ENCODE data around the gene RGS13. TPM values are rescaled to one million over a fixed set of nuclear protein-coding genes. Genes with fewer than 3 reads are reported as not detected.

Gene RGS13
- total and polyA plus RNA-seq, 7 donors, result 0.36 to 7.8 (median 1.2) TPM; not detected in 2

GRCh38 chr1:192709544-192709943 is 73.6 kb downstream of the RGS13 start:
- Histone ChIP-seq H3K36me3 (no peaks in the 10 kb centered on the region), H3K9me3 (no peaks in the 10 kb centered on the region), H3K27ac (no peak overlapping the region), H3K27me3 (no peaks in the 10 kb centered on the region), H3K4me3 (no peak overlapping the region), H3K4me1 (peaks cover 0 to 6% (median 0%) of the 10 kb centered on the region in 4 donors)
- intact Hi-C loops (cut with DNase I), result no loop called here
- no peak for DNase-seq
- WGBS, 2 donors, result 88 to 89% methylated on average over 2 of the region's 2 CpGs
- TF ChIP-seq EP300 (IDR thresholded peaks at IDR 0.05) (no peak), POLR2A (IDR thresholded peaks at IDR 0.05) (no peak), CTCF (IDR thresholded peaks at IDR 0.05) (no peak), POLR2AphosphoS5 (IDR thresholded peaks at IDR 0.05) (no peak)

Other genes with a start within 250 kb of the RGS13 start
- 100 to 1,000 TPM in 2 of 4 donors, 10 to 100 TPM in 2; 52.9 to 153 (median 95.8) TPM for gene RGS1, start 60.4 kb upstream of the RGS13 start, total RNA-seq
- 10 to 100 TPM; 34.8 to 49.5 (median 35.8) TPM for gene RGS1, start 60.4 kb upstream of the RGS13 start, polyA plus RNA-seq
- 100 to 1,000 TPM; 366 to 667 (median 434) TPM for gene RGS2, start 172.9 kb downstream of the RGS13 start, total RNA-seq
- gene RGS2, start 172.9 kb downstream of the RGS13 start, polyA plus RNA-seq, result 100 to 1,000 TPM in 1 of 3 donors, 10 to 100 TPM in 2; 22.4 to 118 (median 49.2) TPM